T-helper 1 cell treated with Interleukin-12 subunit alpha and Interleukin-12 subunit beta and Interleukin-4 antibody, amounts not matched to agents 30 ng/mL and 1 ng/mL, for 36 hours (primary cell): ENCODE data around the gene NEMP2. TPM values are rescaled to one million over a fixed set of nuclear protein-coding genes. Genes with fewer than 3 reads are reported as not detected.
"Not testable (repeated sequence)": the region's sequence is repeated elsewhere in the genome, so short reads cannot be mapped to it uniquely, and the experiment has no call there.

Source experiments
- intact Hi-C: fragments of 100-400 bp; cut with micrococcal nuclease; formaldehyde crosslinking; loops from one replicate; pipeline ENCODE4 v1.15.1; 2024
- total RNA-seq: library from RNA; stranded (reverse); gene quantifications from 2 replicates; pipeline ENCODE4 v1.2.3, GENCODE V29; 2022

The NEMP2 gene
- total RNA-seq, 1 donor from 2014 or later, result 16.8 TPM

DNA sequence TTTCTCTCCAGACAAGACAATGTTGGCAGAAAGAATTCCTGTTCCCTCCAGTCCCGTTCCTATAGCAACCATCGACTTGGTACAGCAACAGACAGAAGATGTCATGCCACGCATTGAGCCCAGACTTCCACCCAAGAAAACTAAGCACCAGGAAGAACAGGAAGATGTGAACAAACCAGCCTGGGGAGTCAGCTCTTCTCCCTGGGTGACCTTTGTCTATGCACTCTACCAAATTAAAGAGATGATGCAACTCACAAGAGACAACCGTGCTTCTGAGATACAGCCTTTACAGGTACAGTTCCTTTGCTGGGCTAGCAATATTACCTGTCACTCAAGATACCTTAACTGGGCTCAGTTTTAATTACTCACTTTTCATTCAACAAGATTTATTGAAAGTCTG is 37.1 kb downstream of the NEMP2 start:
- intact Hi-C loops, result loop anchor here (5.0 kb wide), 1 partner anchor 1660 kb away; no protein-coding TSS in a partner anchor

DNA sequence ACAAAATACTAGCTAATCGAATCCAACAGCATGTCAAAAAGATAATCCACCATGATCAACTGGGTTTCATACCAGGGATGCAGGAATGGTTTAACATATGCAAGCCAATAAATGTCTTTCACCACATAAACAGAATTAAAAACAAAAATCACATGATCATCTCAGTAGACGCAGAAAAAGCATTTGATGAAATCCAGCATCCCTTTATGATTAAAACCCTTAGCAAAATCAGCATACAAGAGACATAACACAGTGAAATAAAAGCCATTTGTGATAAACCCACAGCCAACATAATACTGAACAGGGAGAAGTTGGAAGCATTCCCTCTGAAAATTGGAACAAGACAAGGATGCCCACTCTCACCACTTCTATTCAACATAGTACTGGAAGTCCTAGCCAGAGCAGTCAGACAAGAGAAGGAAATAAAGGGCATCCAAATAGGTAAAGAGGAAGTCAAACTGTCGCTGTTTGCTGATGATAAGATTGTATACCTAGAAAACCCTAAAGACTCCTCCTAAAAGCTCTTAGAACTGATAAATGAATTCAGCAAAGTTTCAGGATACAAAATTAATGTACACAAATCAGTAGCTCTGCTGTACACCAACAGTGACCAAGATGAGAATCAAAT is 39.8 kb downstream of the NEMP2 start:
- intact Hi-C loops, result loop anchor here (5.0 kb wide), 1 partner anchor 1663 kb away; no protein-coding TSS in a partner anchor

DNA sequence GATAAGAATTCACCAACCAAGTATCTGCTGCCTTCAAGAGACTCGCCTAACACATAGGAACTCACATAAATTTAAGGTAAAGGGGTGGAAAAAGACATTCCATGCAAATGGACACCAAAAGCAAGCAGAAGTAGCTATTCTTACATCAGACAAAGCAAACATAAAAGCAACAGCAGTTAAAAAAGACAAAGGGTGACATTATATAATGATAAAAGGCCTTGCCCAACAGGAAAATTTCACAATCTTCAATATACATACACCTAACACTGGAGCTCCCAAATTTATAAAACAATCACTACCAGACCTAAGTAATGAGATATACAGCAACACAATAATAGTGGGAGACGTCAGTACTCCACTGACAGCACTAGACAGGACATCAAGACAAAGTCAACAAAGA is 41.4 kb downstream of the NEMP2 start:
- intact Hi-C loops, result no loop called here

DNA sequence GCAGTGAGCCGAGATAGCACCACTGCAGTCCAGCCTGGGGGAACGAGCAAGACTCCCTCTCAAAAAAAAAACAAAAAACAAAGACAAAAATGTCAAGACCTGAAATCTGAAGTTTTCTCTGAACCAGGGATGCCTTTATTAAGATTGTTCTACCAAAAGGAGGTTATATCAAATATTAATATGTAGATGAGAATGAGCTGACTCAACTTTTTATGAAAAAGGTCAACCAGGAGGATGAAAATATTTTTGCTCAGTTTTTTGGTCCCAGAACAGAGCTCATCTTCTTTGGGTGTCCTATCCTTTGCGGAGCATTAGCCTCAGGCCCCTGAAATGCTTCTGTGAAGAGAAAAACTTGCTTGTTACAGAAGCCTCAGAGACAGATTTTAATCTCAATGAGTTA is 44.0 kb downstream of the NEMP2 start:
- intact Hi-C loops, result no loop called here

DNA sequence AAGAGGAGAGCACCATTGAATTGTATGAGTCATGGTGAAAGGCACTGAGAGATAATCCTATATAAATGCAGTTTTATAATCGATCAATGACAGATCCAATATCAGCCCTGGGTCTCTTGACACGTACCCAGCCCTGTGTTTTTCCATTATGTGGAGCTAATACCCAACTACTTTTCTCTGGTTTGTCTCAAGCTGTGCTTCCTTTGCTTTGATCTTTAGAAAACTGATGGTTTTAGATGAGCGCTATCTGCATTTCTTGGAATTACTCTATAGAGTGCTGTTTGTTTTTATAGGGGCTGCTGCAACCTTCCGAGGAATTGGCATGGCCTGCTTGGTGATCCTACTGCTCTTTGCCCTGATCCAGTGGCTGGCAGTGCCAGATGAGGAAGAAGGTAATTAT is 45.0 kb downstream of the NEMP2 start:
- intact Hi-C loops, result no loop called here

DNA sequence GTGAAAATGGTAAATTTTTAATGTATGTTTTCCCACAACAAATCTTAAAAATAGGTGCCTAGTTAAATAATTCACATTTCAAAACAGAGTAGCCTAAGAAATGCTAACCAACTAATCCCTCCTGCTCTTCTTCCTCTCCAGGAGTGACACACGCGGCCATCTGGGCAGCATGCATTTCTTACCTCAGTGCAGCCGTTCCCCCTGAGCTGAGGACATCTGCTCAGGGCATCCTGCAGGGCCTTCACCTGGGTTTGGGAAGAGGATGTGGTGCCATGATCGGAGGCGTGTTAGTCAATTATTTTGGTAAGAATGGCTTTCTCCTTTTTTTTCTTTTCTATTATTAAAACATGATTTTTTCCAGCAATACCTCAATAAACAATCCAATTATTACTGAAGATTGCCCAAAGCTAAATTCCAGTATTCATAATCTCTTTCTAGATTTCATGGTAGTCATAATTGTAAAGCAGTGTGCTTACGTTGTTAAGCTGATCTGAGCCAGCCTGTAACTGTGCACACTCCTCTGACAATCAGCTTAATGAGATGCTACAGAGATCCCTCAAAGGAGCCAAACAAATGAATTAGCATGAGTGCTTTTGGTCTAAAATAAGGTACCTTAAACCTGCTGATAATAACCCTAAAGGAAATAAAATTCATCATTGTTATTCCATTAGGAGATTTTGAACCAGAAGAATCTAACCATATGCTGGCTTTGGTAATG is 45.8 kb downstream of the NEMP2 start:
- intact Hi-C loops, result no loop called here

DNA sequence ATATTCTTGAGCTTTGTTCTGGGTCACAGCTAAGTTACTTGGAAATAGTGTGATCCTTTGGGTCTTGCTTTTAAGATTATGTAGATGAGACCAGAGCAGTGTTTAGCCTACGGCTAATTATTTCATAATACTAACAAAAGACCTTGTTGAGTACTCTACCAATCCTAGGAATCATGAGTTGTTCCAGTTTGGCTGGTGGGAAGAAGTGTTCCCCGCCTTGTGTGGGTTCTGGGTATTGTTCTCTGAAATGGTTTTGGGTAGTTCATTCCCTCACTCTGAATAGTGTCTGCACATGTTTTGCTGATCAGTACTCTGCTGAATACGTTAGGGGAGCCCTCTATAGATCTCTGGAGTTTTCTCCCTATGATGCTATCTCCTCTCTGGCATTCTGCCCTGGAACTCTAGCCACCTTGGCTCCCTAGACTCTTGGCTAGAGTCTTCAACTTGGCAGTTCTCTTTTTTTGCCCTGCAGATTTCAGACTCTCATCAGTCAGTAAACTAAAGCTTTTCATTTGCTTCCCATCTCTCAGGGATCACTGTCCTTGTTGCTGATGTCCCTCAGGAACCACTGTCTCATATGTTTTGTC is 48.4 kb downstream of the NEMP2 start:
- intact Hi-C loops, result no loop called here

DNA sequence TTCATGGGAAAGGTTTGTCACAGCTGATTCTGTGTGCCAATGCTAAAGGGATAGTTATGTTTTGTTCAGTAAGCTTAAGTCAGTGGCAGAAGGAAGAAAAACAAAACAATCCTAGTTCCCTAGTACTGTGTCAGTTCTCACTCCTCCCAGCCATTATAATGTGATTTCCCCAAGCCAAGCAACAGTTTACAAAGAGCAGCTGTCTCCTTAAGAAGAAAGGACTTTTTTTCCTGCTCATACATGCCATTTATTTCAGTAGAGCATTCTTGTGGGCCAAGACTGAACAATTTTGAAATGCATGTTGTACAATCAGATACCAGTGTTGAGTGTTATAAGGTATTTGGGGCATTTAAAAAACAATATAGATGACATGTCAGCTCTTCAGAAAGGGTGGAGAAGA is 52.1 kb downstream of the NEMP2 start:
- intact Hi-C loops, result no loop called here

DNA sequence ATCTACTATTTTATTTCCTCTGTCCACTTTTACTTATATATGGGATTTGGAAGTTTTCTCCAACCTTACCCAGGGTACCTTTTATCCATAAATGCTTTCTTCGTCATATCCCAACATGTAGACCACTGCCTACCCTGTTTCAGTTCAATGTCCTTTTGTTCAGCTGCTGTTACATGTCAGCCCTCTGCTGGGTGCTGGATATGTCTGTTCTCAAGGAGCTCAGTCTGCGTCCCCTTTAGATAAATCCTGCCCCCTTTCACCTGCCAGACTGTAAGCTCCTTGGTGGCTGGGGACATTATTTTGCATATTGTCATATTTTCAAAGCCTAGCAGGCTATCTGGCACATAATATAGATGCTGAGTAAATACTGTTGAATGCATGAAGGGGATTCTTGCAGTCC is 53.2 kb downstream of the NEMP2 start:
- intact Hi-C loops, result no loop called here

DNA sequence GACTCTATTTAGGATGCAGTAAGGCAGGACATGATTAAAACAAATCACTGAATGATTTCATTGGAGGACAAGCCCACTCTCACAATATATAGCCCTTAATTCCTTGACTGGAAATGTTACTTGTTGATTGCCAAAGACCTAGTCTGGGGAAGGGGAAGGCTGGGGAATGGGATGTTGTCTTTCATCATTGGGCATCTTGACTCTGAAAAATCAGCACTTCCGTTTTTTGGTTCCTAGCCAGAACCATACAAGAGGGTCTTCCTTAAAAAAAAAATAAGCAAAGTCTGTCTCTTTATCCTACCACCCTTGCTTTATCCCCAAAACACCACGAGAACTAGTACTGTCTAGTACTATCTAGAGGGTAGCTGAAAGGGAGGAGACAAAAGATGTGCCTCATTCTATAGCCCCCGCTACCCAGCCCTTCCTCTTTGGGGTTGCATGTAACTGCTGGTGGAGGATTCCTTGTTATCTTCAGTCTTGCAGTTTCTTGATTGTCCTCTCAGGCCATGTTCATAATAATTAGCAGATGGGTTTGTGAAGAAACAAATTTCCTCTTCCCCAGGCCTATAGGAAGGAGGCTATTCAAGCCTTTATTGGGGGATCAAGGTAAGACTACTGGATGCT is 55.8 kb downstream of the NEMP2 start:
- intact Hi-C loops, result no loop called here

DNA sequence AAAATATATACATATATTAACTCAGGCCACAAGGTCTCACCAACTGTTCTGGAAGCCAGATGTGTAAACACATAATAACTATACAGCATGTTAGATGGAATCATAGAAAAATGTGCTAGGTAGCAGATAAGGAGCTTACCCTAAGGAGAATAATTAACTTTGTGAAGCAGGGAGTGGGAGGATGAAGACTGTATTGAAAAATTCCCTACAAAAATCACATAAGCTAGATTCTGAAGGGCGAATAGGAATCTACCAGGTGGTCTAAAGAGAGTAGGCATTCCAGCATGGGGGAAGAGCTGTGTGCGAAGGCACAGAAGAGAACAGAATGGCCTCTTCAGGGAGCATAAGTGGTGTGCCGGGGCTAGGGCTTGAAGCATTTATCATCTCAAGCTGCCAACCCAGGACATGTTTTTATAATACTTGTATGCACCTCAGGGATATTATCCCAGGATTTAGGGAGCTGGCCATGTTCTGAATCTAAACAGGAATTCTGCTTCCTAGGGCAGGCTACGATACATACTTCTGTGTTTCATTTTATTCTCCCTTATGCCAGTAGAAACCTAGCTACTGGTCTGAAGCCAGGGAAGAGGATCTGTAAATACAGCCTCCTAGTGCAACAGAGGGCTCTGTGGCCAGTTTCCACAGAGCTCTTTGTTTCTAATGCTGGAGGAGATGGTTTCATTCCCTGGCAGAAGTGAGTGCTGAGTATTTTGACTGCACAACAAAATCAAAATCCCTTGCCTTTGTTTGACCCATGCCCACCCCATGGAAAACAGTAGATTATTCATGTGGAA is 56.7 kb downstream of the NEMP2 start:
- intact Hi-C loops, result no loop called here

DNA sequence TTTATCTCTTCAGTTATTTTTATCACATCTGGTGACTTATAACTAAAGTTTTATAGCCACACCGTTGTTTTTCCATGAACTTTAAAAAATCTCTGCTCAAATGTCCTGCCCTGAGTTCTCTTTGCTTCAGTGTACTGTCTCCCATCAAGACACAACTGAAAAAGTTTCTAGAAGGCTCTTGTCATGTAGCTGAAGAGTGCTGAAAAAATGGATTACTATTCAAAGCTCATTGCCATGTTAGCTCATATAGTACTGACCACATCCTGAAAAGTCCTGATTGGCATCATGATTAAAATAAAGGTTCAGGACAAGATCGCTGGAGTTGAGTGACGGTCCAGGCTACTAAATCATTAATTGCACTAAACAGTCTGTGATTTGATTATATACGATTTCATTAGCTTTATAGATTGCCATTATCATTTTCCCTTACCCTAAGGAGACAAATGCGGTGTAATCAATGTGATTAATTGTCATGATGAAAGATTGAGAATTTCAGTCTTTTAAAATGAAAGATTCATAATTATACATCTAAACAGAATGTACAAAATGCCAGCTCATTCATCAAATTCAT is 64.2 kb downstream of the NEMP2 start:
- intact Hi-C loops, result no loop called here

DNA sequence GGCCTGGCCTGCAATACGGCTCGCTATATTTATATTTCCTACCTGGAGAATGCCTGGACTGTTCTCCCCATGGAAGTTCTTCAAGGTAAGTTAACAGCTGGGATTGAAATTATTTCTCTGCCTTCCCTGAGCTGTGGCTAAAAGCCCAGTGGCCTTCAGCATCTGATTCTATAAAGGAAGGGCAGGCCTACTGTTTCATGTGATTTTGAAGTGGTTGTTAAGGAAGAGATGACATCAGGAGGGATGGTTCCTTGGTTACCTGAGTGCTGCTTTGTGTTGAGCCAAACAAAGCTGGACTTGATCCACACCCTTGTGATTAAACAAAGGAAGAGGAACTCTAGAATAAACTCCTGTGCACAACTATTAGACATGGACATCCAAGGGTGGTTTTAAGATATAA is 64.8 kb downstream of the NEMP2 start:
- intact Hi-C loops, result no loop called here

DNA sequence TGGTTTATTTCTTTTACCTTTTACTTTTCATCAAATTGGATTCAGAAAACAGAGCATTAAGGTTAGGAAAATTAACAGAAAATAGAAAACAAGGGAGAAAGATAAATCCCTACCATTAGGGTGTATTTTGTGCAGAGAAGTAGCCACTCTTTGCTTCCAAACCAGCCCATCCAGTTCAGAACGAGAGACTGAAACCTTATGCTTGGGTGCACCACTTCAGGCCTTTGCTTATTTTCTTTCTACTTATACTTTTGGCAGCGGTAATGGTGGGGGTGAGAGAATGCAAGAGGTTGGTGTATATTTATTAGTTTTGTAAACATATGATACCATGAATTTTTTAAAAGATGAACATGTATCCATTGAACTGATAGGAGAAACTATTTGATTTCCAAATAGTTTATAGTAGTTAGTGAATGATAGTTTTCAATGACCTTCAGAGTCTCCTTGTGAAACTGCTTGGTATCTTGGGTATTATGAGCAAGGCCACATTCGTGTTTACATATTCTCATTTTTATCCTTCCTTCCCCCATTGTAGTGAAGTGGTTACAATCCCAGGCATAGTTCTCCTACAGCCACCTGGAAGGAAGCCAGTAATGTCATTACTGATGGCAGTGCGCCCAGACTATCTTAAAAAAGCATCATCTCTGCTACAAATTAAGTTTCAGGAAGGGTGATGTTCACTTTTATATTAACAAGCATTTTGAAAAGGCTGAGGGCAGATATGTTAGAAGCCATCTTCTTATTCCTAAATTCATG is 65.5 kb downstream of the NEMP2 start:
- intact Hi-C loops, result no loop called here

DNA sequence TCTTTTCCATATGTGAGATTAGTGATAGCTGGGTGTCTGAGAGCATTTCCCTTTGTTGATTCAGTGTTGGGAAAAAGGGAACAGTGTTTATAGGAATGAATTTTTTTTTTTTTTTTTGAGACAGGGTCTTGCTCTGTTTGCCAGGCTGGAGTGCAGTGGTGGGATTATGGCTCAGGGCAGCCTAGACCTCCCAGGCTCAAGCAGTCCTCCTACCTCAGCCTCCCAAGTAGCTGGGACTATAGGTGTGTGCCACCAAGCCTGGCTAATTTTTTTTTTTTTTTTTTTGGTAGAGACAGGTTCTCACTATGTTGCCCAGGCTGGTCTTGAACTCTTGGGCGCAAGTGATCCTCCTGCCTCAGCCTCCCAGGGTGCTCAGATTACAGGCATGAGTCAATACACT is 66.2 kb downstream of the NEMP2 start:
- intact Hi-C loops, result not testable (repeated sequence)

DNA sequence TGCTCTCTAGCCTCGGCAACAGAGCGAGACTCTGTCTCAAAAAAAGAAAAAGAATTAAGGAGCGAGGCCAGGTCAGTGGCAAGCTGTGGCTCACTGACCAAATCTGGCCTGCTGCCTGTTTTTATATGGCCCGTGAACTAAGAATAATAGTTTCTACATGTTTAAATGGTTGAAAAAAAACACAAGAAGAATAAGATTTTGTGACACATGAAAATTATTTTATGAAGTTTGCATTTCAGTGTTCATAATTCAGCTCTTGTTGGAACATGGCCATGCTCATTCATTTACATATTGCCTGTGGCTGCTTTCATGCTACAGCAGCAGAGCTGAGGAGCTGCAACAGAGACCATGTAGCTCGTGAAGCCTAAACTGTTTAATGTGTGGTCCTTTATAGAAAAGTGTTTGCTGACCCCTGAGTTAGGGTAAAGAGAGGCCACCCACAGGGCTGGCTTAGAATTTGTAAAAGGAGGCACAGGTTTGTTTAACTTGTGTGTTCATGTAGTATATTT is 66.9 kb downstream of the NEMP2 start:
- intact Hi-C loops, result no loop called here

DNA sequence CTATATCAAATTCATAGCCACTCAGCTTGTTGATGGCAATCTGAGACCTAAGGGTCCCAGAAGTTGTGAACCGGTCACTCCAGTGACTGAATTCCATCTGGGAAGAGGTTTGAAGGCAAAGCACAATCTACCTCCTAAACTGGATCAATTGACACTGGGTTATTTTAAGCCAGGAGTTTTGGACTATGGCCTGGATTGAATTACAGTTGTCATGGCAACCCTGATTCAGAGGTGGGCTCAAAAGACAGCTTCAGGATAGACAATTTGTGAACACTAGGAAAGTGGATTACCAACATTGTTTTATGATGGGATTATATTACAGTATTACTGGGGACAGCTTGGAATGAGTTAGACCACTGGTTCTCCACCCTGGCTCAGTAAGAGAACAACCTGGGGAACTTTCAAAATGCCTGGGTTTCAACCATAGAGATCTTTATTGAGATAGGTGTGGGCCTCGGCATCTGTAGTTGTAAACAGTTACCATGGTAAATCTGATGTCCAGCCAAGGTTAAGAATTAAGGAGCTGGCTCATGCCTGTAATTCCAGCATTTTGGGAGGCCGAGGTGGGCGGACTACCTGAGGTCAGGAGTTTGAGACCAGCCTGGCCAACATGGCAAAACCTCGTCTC is 67.6 kb downstream of the NEMP2 start:
- intact Hi-C loops, result no loop called here

DNA sequence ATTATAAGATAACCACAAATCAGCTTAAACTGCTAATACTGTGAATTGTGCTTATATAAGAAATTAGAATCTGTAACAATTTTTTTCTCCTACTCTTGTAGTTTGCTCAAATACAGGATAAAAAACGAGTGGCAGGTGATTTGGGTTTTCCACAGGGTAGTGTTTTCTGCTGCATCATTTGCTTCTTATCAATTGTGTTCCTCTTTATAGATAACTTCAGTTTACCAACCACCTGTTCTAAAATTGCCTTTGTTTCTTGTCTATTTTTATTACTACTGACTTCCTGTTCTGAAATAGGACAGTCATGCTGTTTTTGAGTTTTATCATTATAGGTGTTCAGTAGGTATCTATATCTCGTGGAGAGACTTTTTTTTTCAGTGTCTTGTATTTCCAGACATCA is 69.5 kb downstream of the NEMP2 start:
- intact Hi-C loops, result no loop called here

DNA sequence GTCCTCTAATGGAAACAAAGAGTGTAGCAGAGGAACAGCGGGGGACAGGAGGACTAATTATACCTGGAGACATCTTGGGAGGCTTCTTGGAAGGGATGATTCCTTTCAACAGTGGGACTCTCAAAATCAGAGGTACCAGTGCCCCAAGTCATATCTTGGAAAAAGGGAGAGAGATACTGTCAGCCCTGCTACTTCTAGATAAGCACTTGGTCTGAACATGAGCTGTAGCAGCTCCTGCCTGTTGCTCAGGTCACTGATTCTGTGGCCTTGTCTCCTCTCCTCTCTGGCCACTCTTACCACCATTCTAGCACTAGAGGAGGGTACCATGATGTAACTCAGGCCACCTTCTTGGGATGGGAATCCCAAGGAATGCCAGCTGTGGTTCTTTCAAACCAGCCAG is 71.9 kb downstream of the NEMP2 start:
- intact Hi-C loops, result no loop called here

DNA sequence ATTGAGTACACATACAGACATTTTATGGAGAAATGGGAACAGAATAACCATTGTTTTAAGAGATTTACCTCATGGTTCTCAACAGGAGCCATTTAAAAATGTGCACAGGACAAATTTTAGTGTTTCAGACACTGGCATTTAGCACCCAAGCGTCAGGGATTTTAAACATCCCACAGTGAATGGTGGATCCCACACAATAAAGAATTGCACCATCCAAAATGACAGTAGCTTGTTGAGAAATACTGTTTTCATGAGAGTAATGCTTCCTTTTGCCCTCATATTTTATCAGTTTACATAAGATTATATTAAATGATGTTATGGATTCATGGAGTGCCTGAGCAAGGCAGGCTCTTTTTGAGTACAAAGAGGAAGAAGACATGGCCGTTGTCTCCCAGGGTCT is 72.3 kb downstream of the NEMP2 start:
- intact Hi-C loops, result no loop called here
